GM23338 (cell line): ENCODE data around the gene USP46.

Experiments
- EZH2 ChIP-seq: fragments of 200-600 bp; sonication (generic); IDR thresholded peaks from one replicate; pipeline ENCODE4 v1.8.0; 2017; ENCODE audit warnings: antibody characterized with exemption, mild to moderate bottlenecking, low read depth; ENCODE audit not compliant: unreplicated experiment
- JUNB ChIP-seq: IDR thresholded peaks from one replicate; pipeline ENCODE4 v1.6.1; 2016; ENCODE audit warnings: antibody characterized with exemption; ENCODE audit not compliant: unreplicated experiment
- POLR2AphosphoS5 ChIP-seq: IDR thresholded peaks from 2 replicates; pipeline ENCODE4 v1.6.1; 2016; ENCODE audit warnings: antibody characterized with exemption, low read depth
- STAT1 ChIP-seq: IDR thresholded peaks from one replicate; pipeline ENCODE4 v1.6.1; 2016; ENCODE audit warnings: antibody characterized with exemption; ENCODE audit not compliant: unreplicated experiment
- TF ChIP-seq, protein P1 (sequence below): IDR thresholded peaks from one replicate; pipeline ENCODE4 v1.6.1; 2018; ENCODE audit warnings: antibody characterized with exemption; ENCODE audit not compliant: unreplicated experiment
- TF ChIP-seq, protein P2 (sequence below), 2 experiments: fragments of 200-600 bp in 1 of 2; sonication (generic) in 1 of 2; conservative IDR thresholded peaks; 2 replicates each; pipeline versions ENCODE4 v1.5.1 to v1.6.1; 2016 to 2017; ENCODE audit warnings: antibody characterized with exemption in 2 of 2, low read depth in 2 of 2, mild to moderate bottlenecking in 2 of 2, moderate library complexity in 1 of 2
- TF ChIP-seq, protein P3 (sequence below): IDR thresholded peaks from 2 replicates; pipeline ENCODE4 v1.6.1; 2016; ENCODE audit warnings: antibody characterized with exemption

DNA sequence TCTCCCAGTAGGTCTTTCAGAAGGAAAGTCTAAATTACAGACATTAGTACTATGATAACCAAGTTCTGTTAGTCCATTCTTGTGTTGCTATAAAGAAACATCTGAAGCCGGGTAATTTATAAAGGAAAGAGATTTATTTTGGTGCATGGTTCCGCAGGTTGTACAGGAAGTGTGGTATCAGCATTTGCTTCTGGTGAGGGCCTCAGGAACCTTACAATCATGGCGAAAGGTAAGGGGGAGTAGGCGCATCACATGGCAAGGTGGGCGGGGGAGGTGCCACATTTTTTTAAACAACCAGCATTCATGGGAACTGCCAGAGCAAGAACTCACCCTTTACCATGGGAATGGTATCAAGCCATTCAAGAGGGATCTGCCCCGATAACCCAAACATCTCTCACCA, 26.2 kb upstream of the USP46 start:
- no peak for TF ChIP-seq POLR2AphosphoS5
- TF ChIP-seq, protein P1, sequence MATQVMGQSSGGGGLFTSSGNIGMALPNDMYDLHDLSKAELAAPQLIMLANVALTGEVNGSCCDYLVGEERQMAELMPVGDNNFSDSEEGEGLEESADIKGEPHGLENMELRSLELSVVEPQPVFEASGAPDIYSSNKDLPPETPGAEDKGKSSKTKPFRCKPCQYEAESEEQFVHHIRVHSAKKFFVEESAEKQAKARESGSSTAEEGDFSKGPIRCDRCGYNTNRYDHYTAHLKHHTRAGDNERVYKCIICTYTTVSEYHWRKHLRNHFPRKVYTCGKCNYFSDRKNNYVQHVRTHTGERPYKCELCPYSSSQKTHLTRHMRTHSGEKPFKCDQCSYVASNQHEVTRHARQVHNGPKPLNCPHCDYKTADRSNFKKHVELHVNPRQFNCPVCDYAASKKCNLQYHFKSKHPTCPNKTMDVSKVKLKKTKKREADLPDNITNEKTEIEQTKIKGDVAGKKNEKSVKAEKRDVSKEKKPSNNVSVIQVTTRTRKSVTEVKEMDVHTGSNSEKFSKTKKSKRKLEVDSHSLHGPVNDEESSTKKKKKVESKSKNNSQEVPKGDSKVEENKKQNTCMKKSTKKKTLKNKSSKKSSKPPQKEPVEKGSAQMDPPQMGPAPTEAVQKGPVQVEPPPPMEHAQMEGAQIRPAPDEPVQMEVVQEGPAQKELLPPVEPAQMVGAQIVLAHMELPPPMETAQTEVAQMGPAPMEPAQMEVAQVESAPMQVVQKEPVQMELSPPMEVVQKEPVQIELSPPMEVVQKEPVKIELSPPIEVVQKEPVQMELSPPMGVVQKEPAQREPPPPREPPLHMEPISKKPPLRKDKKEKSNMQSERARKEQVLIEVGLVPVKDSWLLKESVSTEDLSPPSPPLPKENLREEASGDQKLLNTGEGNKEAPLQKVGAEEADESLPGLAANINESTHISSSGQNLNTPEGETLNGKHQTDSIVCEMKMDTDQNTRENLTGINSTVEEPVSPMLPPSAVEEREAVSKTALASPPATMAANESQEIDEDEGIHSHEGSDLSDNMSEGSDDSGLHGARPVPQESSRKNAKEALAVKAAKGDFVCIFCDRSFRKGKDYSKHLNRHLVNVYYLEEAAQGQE: no peak
- TF ChIP-seq, protein P2, sequence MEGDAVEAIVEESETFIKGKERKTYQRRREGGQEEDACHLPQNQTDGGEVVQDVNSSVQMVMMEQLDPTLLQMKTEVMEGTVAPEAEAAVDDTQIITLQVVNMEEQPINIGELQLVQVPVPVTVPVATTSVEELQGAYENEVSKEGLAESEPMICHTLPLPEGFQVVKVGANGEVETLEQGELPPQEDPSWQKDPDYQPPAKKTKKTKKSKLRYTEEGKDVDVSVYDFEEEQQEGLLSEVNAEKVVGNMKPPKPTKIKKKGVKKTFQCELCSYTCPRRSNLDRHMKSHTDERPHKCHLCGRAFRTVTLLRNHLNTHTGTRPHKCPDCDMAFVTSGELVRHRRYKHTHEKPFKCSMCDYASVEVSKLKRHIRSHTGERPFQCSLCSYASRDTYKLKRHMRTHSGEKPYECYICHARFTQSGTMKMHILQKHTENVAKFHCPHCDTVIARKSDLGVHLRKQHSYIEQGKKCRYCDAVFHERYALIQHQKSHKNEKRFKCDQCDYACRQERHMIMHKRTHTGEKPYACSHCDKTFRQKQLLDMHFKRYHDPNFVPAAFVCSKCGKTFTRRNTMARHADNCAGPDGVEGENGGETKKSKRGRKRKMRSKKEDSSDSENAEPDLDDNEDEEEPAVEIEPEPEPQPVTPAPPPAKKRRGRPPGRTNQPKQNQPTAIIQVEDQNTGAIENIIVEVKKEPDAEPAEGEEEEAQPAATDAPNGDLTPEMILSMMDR (conservative IDR thresholded peaks at IDR 0.05; ENCODE audit: low read depth in 2 of 2): no peak
- TF ChIP-seq JUNB: no peak
- TF ChIP-seq STAT1: no peak
- TF ChIP-seq, protein P3, sequence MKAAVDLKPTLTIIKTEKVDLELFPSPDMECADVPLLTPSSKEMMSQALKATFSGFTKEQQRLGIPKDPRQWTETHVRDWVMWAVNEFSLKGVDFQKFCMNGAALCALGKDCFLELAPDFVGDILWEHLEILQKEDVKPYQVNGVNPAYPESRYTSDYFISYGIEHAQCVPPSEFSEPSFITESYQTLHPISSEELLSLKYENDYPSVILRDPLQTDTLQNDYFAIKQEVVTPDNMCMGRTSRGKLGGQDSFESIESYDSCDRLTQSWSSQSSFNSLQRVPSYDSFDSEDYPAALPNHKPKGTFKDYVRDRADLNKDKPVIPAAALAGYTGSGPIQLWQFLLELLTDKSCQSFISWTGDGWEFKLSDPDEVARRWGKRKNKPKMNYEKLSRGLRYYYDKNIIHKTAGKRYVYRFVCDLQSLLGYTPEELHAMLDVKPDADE: no peak
- TF ChIP-seq EZH2: no peak
